NT2/D1 (cell line): ENCODE results near the gene PIK3R5.

Source experiments
- SUZ12 ChIP-seq: IDR thresholded peaks from 2 replicates; pipeline ENCODE4 v1.6.1; 2011; ENCODE audit not compliant: insufficient read length, insufficient read depth; ENCODE audit errors: extremely low read depth
- ZNF274 ChIP-seq: IDR thresholded peaks from 2 replicates; pipeline ENCODE4 v1.6.1; 2011; ENCODE audit warnings: mild to moderate bottlenecking, low read depth, low read length

- TF ChIP-seq SUZ12 (no peak), ZNF274 (no peak)
Measured at GRCh38 chr17:9002227-9002605, 36.7 kb upstream of the PIK3R5 start.
